DND-41 (cell line): ENCODE data around the gene SLC7A9.

ENCODE experiments used
- EZH2 ChIP-seq: IDR thresholded peaks from 3 replicates; pipeline ENCODE4 v1.6.1; 2012; ENCODE audit warnings: borderline replicate concordance, low read depth, mild to moderate bottlenecking, moderate library complexity, low read length, inconsistent platforms; ENCODE audit not compliant: severe bottlenecking
- TF ChIP-seq, protein P1 (sequence below): IDR thresholded peaks from 2 replicates; pipeline ENCODE4 v1.5.1; 2012; ENCODE audit warnings: borderline replicate concordance, low read length, moderate library complexity, mild to moderate bottlenecking; ENCODE audit not compliant: poor library complexity, severe bottlenecking; ENCODE audit errors: extremely low read depth

DNA sequence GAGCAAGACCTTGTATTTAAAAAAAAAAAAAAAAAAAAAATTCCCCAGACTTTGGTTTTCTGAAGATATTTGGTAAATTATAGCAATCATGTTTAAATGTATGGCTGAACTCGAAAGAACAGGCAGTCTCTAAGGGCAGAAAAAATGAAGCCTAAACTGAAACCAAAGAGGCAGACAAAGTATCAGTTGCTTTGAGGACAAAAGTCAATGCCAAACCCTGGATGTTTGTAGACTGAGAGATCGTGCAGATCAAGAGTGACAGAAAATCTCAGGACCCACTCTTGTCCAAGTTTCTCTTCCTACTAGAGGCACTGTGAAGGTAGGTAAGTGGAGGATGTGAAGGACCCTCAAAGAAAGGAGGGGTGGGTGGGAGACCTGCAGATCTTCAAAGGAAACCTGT lies 11.1 kb upstream of the SLC7A9 start:
- TF ChIP-seq, protein P1, sequence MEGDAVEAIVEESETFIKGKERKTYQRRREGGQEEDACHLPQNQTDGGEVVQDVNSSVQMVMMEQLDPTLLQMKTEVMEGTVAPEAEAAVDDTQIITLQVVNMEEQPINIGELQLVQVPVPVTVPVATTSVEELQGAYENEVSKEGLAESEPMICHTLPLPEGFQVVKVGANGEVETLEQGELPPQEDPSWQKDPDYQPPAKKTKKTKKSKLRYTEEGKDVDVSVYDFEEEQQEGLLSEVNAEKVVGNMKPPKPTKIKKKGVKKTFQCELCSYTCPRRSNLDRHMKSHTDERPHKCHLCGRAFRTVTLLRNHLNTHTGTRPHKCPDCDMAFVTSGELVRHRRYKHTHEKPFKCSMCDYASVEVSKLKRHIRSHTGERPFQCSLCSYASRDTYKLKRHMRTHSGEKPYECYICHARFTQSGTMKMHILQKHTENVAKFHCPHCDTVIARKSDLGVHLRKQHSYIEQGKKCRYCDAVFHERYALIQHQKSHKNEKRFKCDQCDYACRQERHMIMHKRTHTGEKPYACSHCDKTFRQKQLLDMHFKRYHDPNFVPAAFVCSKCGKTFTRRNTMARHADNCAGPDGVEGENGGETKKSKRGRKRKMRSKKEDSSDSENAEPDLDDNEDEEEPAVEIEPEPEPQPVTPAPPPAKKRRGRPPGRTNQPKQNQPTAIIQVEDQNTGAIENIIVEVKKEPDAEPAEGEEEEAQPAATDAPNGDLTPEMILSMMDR, result no peak
- TF ChIP-seq EZH2, result no peak
